ENCODE measurements around the gene GNAI3. TPM values are rescaled to one million over a fixed set of nuclear protein-coding genes. Genes with fewer than 3 reads are reported as not detected.

Gene GNAI3
- total RNA-seq, result 18.2 and 19.5 TPM in 2 replicates

DNA sequence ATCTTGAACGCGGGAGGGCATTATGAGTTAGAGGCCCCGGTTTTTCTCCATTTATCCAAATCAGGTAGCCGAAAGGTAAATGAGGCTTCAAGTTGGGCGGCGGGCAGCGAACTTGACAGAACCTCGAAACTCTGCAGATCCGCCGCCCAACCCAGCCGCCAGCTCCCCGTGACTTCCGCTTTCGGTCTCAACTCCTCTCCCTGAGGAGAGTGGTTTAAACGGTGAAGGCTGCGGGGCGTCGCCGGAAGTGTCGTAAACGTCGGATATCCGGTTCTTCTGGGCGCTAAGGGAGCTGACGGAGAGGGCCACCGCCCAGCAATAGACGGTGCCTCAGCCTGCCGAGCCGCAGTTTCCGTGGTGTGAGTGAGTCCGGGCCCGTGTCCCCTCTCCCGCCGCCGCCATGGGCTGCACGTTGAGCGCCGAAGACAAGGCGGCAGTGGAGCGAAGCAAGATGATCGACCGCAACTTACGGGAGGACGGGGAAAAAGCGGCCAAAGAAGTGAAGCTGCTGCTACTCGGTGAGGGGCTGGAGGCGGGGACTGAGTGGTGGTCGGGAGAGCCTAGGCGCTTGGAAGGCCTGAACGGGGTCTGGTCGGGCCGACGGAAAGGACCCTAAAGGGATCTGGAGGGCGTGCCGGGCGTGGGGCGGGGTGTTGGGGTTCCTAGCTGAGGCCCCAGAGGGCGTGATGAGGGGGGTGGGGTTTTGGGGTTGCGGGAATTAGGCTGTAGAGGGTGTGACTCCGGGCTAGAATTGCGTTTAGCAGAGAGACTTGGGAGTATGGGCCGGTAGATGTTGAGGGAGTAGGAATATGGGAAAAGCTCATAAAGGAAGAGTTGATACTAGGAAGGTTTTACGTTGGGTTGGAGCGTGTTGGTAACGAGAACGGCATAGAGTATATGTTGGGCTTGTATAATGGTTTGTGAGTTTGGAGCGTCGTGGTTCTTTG, at the start of gene GNAI3:
Gene GNAI3 (plus strand): TSS at position 295 of the 947 bp plus-strand sequence. CDS start 106 bp downstream, at position 401.

DNA sequence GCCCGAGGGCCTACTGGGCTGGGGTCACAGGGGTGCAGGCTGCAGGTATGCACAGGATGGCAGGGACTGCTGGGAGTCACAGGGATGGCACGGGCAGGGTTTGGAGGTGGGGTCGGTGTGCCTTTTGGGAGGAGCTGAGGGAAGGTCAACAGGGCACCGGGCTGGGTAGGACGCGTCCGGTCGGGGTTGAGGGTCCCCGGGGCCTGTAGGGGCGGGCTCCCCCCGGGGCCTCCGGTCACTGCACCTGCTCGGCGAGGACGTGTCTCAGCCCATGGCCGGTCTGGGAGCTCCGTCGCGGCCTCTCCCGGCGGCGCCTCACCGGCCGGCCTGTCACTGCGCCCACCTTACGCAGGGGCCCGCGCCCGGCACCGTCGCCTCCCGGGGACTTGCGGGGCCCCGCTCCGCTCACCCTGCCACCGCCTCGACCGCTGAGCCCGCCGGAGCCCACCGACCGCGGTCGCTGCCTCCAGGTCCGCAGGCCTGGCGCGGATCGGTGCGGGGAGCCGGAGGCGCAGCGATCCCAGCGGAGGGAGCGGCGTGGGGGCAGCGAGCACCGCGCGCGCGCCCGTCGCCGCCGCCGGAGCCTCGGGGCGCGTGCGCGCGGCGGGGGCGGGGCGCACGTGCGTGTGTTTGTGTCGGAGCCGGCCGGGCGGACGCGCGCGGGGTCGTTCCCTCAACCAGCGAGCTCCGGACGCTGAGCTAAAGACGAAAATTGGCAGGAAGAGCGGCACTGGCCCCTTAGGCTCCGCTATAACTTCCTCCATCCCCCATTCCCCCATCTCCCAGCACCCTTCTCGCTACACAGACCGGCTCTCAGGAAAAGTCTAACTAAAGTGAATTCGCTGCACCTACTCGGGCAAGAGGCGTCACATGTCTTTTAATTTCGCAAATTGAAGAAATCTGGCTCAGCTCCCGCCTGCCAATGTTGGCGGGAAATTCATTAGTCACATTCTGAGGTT, 39.0 kb upstream of the GNAI3 start, which contains the start of gene AMIGO1:
Gene AMIGO1 (minus strand): TSS at position 552 of the 959 bp plus-strand sequence. CDS start 815 bp downstream, outside the sequence.

DNA sequence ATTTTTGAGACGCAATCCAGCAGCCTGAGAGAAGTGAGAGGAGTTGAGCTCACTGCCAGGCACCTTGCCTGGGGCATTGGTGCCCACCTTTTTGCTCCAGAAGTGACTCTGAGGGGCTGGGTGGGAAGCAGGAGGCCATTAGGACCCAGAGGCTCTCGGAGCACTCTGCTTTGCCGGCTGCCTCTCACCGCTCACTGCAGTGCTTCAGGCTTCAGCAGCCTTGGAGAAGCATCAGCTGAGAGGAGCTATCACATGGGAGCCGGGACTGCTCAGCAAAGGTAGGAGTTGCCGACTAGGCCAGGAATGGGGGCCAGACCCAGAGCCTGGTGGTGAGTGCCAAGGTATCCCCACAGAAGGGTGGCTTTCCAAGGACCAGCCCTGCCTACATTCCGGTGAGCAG, 8.7 kb upstream of the GNAI3 start, which contains the start of gene GPR61:
Gene GPR61 (plus strand): TSS at position 197 of the 400 bp plus-strand sequence. CDS start 3,151 bp downstream, outside the sequence.

DNA sequence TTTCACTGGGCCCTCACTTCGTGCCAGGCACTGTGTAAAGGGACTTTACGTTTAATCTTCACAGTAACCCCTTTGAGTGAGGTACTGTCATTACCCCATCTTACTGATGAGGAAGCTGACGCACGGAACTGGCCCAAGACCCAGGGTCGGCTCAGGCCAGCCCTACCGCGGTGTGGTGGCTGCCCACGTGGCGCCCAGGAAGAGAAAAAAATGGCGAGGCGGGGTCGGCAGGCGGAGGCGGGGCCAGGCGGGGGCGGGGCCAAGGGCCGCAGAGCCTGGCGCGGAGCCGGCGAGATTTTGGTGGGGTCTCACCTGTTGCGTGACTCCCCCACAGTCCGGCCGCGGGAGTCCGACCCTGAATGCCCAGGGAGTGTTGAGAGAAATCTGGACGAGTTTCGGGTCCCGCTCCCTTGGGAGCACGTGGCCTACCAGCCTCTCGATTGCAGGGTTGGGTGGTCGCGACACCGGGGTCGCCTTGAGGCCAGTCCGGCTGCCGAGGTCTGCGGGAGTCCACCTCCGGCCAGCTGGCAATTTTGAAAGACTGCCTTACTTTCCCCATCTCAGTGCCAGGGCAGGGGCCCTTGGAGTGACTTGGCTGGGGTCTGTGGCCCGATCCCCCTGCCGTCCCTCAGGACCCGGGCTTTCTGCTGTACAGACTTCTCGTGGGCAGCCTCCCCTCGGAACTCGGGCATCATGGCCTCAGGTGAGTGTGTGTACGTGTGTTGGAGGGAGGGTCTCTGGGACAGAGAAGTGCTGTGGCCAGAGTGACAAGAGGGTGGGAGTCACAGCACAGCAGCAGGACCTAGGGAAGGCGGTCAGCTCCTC, 71.4 kb downstream of the GNAI3 start, which contains the start of the genes AMPD2 and GNAT2:
Gene AMPD2 (plus strand): TSS at position 262 of the 825 bp plus-strand sequence. CDS start 1,339 bp downstream, outside the sequence.
Gene GNAT2 (minus strand): TSS at position 41 of the 825 bp plus-strand sequence. CDS start 6,746 bp downstream, outside the sequence.

DNA sequence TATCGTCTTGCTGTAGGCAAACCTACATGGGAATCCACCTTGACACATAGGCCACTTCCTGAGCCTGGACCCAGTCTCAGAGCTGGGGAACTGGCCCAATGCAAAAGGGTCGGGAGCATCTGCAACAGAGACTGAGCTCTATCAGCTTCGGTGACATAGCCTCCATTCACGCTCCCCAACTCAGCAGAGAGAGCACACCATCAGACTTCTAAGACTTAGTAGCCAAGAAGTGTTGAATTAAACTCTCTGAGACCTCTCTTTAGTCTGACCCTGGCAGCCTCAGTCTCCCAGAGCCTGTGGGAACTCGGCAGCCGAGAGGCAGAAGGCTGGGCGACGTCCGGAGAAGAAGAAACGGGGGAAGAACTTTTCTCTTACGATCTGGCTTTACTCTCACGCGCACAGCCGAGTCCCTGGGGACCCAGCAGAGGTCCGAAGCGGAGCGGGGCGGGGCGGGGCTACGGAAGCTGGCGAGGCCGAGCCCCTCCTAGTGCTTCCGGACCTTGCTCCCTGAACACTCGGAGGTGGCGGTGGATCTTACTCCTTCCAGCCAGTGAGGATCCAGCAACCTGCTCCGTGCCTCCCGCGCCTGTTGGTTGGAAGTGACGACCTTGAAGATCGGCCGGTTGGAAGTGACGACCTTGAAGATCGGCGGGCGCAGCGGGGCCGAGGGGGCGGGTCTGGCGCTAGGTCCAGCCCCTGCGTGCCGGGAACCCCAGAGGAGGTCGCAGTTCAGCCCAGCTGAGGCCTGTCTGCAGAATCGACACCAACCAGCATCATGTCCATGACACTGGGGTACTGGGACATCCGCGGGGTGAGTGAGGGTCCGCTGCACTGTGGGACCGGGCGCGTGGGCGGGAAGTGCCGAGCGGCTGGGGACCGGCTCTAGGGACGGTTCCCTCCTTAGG, 107.5 kb downstream of the GNAI3 start, which contains the start of gene GSTM4:
Gene GSTM4 (plus strand): TSS at position 485 of the 905 bp plus-strand sequence. CDS start 291 bp downstream, at position 776.

DNA sequence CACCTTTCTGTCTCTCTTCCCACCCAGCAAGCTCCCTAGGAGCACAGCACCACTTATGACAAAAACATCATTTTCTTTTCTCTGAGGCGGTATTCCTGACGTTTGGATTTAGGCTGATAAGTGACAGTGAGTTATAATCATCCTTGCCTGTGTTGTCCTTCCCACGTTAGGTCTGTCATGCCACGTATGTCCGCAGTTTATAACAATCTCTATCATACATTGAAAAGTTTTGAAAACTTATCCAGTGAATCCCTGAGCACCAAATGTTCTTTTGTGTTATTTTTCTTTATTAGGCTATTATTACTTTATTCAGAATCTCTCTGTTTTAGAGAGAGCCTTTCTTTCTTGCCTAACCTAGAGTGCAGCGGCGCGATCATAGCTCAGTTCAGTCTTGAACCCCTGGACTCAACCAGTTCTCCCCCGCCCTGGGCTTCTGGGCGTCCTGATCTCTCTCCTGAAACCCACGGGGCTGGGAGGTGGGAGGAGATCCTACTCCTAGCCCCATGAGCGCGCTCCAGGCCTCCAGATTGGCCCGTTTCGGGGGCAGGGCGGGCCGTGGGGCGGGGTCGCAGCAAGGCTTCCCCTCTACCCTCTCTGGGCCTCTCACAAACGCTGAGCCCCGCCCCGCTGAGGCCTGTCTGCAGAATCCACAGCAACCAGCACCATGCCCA, 119.2 kb downstream of the GNAI3 start, which contains the start of gene GSTM2:
Gene GSTM2 (plus strand): TSS at position 606 of the 671 bp plus-strand sequence. CDS start 59 bp downstream, at position 665.

Small RNA genes lying within 50 kb of the gene (small RNA-seq; reads per million reads assigned to genes)
- gene RNU6V, result 3.4 reads per million, percentile 85 among the genes with 10 or more reads in this experiment

Other genes with a start within 250 kb of the GNAI3 start
- not detected in 2 replicates for gene MYBPHL, start 241.6 kb upstream of the GNAI3 start, total RNA-seq
- gene SORT1, start 150.7 kb upstream of the GNAI3 start, total RNA-seq, result 18.4 and 20.1 TPM in 2 replicates
- gene PSMA5, start 122.2 kb upstream of the GNAI3 start, total RNA-seq, result 53.7 and 75.5 TPM in 2 replicates
- 0.13 and 0.22 TPM in 2 replicates for gene SYPL2, start 82.1 kb upstream of the GNAI3 start, total RNA-seq
- gene ATXN7L2, start 64.7 kb upstream of the GNAI3 start, total RNA-seq, result 1.6 and 2.4 TPM in 2 replicates
- gene CYB561D1, start 54.5 kb upstream of the GNAI3 start, total RNA-seq, result 8.0 and 9.5 TPM in 2 replicates
- gene AMIGO1, start 38.9 kb upstream of the GNAI3 start, total RNA-seq, result 2.1 and 2.5 TPM in 2 replicates
- gene GPR61, start 8.7 kb upstream of the GNAI3 start, total RNA-seq, result under 0.01 TPM in 1 of 2 replicates, not detected in the other
- 0.13 and 0.22 TPM in 2 replicates for gene GNAT2, start 71.0 kb downstream of the GNAI3 start, total RNA-seq
- 40.6 and 42.7 TPM in 2 replicates for gene AMPD2, start 71.2 kb downstream of the GNAI3 start, total RNA-seq
- gene GSTM4, start 107.5 kb downstream of the GNAI3 start, total RNA-seq, result 12.3 and 13.9 TPM in 2 replicates
- 16.2 and 16.9 TPM in 2 replicates for gene GSTM2, start 119.4 kb downstream of the GNAI3 start, total RNA-seq
- gene GSTM1, start 139.2 kb downstream of the GNAI3 start, total RNA-seq, result 19.2 TPM in 1 of 2 replicates, not detected in the other
- 7.8 and 9.1 TPM in 2 replicates for gene GSTM5, start 163.6 kb downstream of the GNAI3 start, total RNA-seq
- 106 and 111 TPM in 2 replicates for gene GSTM3, start 192.4 kb downstream of the GNAI3 start, total RNA-seq
- not detected in 2 replicates for gene EPS8L3, start 215.3 kb downstream of the GNAI3 start, total RNA-seq

Measured in articular chondrocyte of knee joint (primary cell).